ENCODE results near the gene RNF31.

DNA sequence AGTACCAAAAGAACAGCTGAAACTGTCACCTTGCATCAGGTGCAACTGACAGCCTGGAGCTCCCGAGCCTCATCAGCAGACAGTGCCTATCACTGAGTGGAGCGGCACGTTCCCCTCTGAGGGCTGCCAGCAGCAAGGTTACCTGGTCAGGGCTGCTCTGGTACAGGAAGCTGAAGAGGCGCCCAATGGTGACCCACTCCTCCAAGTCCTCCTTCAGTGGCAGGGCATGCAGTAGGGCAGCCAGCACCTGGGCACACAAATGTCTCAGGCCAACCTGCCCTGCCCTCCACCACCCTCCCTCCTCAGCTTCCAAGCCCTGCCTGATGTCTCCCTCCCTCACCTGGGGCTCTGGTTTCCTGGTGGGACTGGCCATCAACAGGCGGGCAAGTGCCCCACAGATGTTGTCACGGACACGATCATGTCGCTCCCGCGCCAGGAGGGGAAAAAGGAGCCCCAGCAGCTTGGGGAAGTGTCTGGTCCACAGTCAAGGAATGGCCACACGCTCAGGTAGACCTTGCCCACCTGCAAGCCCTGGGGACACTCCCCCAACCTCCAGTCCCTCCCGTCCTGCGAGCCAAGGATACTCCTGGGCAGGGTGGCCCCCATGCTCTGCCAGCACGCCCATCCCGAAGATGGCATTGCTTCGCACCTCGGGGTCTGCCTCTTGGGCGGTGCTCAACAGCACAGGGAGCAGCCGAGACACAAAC lies 34.2 kb downstream of the RNF31 start:
- TF ChIP-seq CTCF (IDR thresholded peaks at IDR 0.05; ENCODE audit: low read depth, low read length) (no peak), EZH2phosphoT487 (IDR thresholded peaks at IDR 0.05; ENCODE audit: low read depth) (no peak)

Measured in OCI-LY3 (cell line).